ENCODE measurements around the gene REV1.

Gene REV1

GRCh38 chr2:99442837-99443236 is 47.0 kb downstream of the REV1 start:
- no peak for TF ChIP-seq TCF4 (CRISPR knock-in tag; IDR thresholded peaks at IDR 0.05; ENCODE audit: borderline replicate concordance)
- TF ChIP-seq GLIS3 (CRISPR knock-in tag; IDR thresholded peaks at IDR 0.05): no peak
- no peak for TF ChIP-seq ZFP3 (CRISPR knock-in tag; IDR thresholded peaks at IDR 0.05)
- no peak for TF ChIP-seq ZNF70 (CRISPR knock-in tag; IDR thresholded peaks at IDR 0.05)
- no peak for TF ChIP-seq ZFP30 (CRISPR knock-in tag; IDR thresholded peaks at IDR 0.05)
- TF ChIP-seq OSR1 (CRISPR knock-in tag; IDR thresholded peaks at IDR 0.05): no peak
- TF ChIP-seq, protein P1, sequence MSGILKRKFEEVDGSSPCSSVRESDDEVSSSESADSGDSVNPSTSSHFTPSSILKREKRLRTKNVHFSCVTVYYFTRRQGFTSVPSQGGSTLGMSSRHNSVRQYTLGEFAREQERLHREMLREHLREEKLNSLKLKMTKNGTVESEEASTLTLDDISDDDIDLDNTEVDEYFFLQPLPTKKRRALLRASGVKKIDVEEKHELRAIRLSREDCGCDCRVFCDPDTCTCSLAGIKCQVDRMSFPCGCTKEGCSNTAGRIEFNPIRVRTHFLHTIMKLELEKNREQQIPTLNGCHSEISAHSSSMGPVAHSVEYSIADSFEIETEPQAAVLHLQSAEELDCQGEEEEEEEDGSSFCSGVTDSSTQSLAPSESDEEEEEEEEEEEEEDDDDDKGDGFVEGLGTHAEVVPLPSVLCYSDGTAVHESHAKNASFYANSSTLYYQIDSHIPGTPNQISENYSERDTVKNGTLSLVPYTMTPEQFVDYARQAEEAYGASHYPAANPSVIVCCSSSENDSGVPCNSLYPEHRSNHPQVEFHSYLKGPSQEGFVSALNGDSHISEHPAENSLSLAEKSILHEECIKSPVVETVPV (CRISPR knock-in tag; IDR thresholded peaks at IDR 0.05): no peak
- TF ChIP-seq PATZ1 (CRISPR knock-in tag; IDR thresholded peaks at IDR 0.05; ENCODE audit: borderline replicate concordance): no peak
- no peak for TF ChIP-seq RARB (CRISPR knock-in tag; IDR thresholded peaks at IDR 0.05)
- TF ChIP-seq ISL1 (CRISPR knock-in tag; IDR thresholded peaks at IDR 0.05): no peak
- TF ChIP-seq, protein P2, sequence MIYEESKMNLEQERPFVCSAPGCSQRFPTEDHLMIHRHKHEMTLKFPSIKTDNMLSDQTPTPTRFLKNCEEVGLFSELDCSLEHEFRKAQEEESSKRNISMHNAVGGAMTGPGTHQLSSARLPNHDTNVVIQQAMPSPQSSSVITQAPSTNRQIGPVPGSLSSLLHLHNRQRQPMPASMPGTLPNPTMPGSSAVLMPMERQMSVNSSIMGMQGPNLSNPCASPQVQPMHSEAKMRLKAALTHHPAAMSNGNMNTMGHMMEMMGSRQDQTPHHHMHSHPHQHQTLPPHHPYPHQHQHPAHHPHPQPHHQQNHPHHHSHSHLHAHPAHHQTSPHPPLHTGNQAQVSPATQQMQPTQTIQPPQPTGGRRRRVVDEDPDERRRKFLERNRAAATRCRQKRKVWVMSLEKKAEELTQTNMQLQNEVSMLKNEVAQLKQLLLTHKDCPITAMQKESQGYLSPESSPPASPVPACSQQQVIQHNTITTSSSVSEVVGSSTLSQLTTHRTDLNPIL (CRISPR knock-in tag; IDR thresholded peaks at IDR 0.05; ENCODE audit: low read depth): no peak
- ATAC-seq: no peak

- TF ChIP-seq PPARA (CRISPR knock-in tag; IDR thresholded peaks at IDR 0.05; ENCODE audit: borderline replicate concordance): no peak
- TF ChIP-seq TCF4 (CRISPR knock-in tag; IDR thresholded peaks at IDR 0.05; ENCODE audit: borderline replicate concordance): no peak
- no peak for TF ChIP-seq ZNF8 (CRISPR knock-in tag; IDR thresholded peaks at IDR 0.05)
- TF ChIP-seq SNAI2 (CRISPR knock-in tag; IDR thresholded peaks at IDR 0.05): no peak
- TF ChIP-seq CSDC2 (CRISPR knock-in tag; IDR thresholded peaks at IDR 0.05): no peak
- TF ChIP-seq, protein P1 (CRISPR knock-in tag; IDR thresholded peaks at IDR 0.05): no peak
- TF ChIP-seq ESRRG (CRISPR knock-in tag; IDR thresholded peaks at IDR 0.05): no peak
- TF ChIP-seq GLIS3 (CRISPR knock-in tag; IDR thresholded peaks at IDR 0.05): no peak
- no peak for TF ChIP-seq ZFP30 (CRISPR knock-in tag; IDR thresholded peaks at IDR 0.05)
These were observed 49.8 kb downstream of the REV1 start for GRCh38 chr2:99439971-99440505.

GRCh38 chr2:99436874-99437273 is 52.9 kb downstream of the REV1 start:
- TF ChIP-seq BACH2 (CRISPR knock-in tag; IDR thresholded peaks at IDR 0.05; ENCODE audit: borderline replicate concordance) (no peak), RARB (CRISPR knock-in tag; IDR thresholded peaks at IDR 0.05) (no peak), TOX (CRISPR knock-in tag; IDR thresholded peaks at IDR 0.05; ENCODE audit: borderline replicate concordance) (no peak), TCF4 (CRISPR knock-in tag; IDR thresholded peaks at IDR 0.05; ENCODE audit: borderline replicate concordance) (no peak)
- no peak for ATAC-seq

More at GRCh38 chr2:99439971-99440505, 49.8 kb downstream of the REV1 start:
- no peak for ATAC-seq

GRCh38 chr2:99433340-99433739 is 56.5 kb downstream of the REV1 start:
- no peak for ATAC-seq
- TF ChIP-seq ZC3H10 (CRISPR knock-in tag; IDR thresholded peaks at IDR 0.05) (no peak), BACH2 (CRISPR knock-in tag; IDR thresholded peaks at IDR 0.05; ENCODE audit: borderline replicate concordance) (no peak), SNAI2 (CRISPR knock-in tag; IDR thresholded peaks at IDR 0.05) (no peak), RARB (CRISPR knock-in tag; IDR thresholded peaks at IDR 0.05) (no peak), ARNTL (CRISPR knock-in tag; IDR thresholded peaks at IDR 0.05; ENCODE audit: borderline replicate concordance, low read depth) (no peak), PATZ1 (CRISPR knock-in tag; IDR thresholded peaks at IDR 0.05; ENCODE audit: borderline replicate concordance) (no peak), PPARA (CRISPR knock-in tag; IDR thresholded peaks at IDR 0.05; ENCODE audit: borderline replicate concordance) (no peak), CSDC2 (CRISPR knock-in tag; IDR thresholded peaks at IDR 0.05) (no peak), ZFP3 (CRISPR knock-in tag; IDR thresholded peaks at IDR 0.05) (no peak), TOX (CRISPR knock-in tag; IDR thresholded peaks at IDR 0.05; ENCODE audit: borderline replicate concordance) (no peak), ZNF70 (CRISPR knock-in tag; IDR thresholded peaks at IDR 0.05) (no peak)
- TF ChIP-seq, protein P3, sequence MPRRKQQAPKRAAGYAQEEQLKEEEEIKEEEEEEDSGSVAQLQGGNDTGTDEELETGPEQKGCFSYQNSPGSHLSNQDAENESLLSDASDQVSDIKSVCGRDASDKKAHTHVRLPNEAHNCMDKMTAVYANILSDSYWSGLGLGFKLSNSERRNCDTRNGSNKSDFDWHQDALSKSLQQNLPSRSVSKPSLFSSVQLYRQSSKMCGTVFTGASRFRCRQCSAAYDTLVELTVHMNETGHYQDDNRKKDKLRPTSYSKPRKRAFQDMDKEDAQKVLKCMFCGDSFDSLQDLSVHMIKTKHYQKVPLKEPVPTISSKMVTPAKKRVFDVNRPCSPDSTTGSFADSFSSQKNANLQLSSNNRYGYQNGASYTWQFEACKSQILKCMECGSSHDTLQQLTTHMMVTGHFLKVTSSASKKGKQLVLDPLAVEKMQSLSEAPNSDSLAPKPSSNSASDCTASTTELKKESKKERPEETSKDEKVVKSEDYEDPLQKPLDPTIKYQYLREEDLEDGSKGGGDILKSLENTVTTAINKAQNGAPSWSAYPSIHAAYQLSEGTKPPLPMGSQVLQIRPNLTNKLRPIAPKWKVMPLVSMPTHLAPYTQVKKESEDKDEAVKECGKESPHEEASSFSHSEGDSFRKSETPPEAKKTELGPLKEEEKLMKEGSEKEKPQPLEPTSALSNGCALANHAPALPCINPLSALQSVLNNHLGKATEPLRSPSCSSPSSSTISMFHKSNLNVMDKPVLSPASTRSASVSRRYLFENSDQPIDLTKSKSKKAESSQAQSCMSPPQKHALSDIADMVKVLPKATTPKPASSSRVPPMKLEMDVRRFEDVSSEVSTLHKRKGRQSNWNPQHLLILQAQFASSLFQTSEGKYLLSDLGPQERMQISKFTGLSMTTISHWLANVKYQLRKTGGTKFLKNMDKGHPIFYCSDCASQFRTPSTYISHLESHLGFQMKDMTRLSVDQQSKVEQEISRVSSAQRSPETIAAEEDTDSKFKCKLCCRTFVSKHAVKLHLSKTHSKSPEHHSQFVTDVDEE (CRISPR knock-in tag; IDR thresholded peaks at IDR 0.05): no peak
- TF ChIP-seq, protein P1 (CRISPR knock-in tag; IDR thresholded peaks at IDR 0.05): no peak
